Erythroblast (primary cell): ENCODE measurements around the gene AGXT2.

ENCODE experiments used
- GATA1 ChIP-seq: IDR thresholded peaks from 2 replicates; pipeline ENCODE4 v1.6.1; 2011; ENCODE audit warnings: low read depth, mild to moderate bottlenecking, control low read depth, low read length, moderate library complexity
- POLR2A ChIP-seq: IDR thresholded peaks from 2 replicates; pipeline ENCODE4 v1.6.1; 2011; ENCODE audit warnings: mild to moderate bottlenecking, low read length

- TF ChIP-seq POLR2A (no peak), GATA1 (no peak)
Measured at GRCh38 chr5:35067985-35068384, 20.2 kb upstream of the AGXT2 start.
